ENCODE results near the gene HSD17B14.
"Not testable (repeated sequence)": the region's sequence is repeated elsewhere in the genome, so short reads cannot be mapped to it uniquely, and the experiment has no call there.

GRCh38 chr19:48876043-48876981 lies 40.0 kb upstream of the HSD17B14 start:
- not testable (repeated sequence) for TF ChIP-seq CTCF, POLR2A, EP300 (IDR thresholded peaks at IDR 0.05)

Measured in stomach (tissue), 4 donors.